GM12874 (cell line): ENCODE results near the gene NOX5.

Experiments used
- CTCF ChIP-seq: IDR thresholded peaks from 2 replicates; pipeline ENCODE4 v1.5.1; 2011; ENCODE audit warnings: low read depth, mild to moderate bottlenecking, control low read depth, low read length, moderate library complexity; ENCODE audit not compliant: insufficient read depth

NOX5 gene

GRCh38 chr15:69092159-69092558 lies 77.7 kb downstream of the NOX5 start:
- TF ChIP-seq CTCF: no peak

GRCh38 chr15:69093127-69093526 lies 78.6 kb downstream of the NOX5 start:
- TF ChIP-seq CTCF: no peak

- no peak for TF ChIP-seq CTCF
These were observed 79.1 kb downstream of the NOX5 start for GRCh38 chr15:69093614-69094013.

- TF ChIP-seq CTCF: no peak
These were observed 79.8 kb downstream of the NOX5 start for GRCh38 chr15:69094124-69094921.

- no peak for TF ChIP-seq CTCF
These were observed 80.8 kb downstream of the NOX5 start for GRCh38 chr15:69095274-69095673.

GRCh38 chr15:69096196-69096595 lies 81.7 kb downstream of the NOX5 start:
- no peak for TF ChIP-seq CTCF

- no peak for TF ChIP-seq CTCF
These were observed 82.1 kb downstream of the NOX5 start for GRCh38 chr15:69096626-69097025.
